IMR-90 (cell line): Measurements from ENCODE around the gene HS6ST3. TPM values are rescaled to one million over a fixed set of nuclear protein-coding genes. Genes with fewer than 3 reads are reported as not detected.

Experiments
- ATAC-seq: fragments of 200-7000 bp; cut with Tn5 transposase; 2 replicates; pipeline ENCODE4 v1.9.1; 2020; ENCODE audit warnings: low read depth, mild to moderate bottlenecking, moderate library complexity
- BruUV-seq: library from RNA; stranded (reverse); fragments of 400-500 nt; replicated peaks from 2 replicates; lab custom pipeline; 2021; lab: Mats Ljungman, UMichigan
- CTCF ChIA-PET: fragments of 300-600 bp; formaldehyde crosslinking; extraction: SDS; loops from one replicate; lab custom pipeline; 2021; ENCODE audit warnings: antibody characterized with exemption; lab: Yijun Ruan, JAX
- POLR2A ChIA-PET: fragments of 300-600 bp; sonication (Branson Sonifier 250); formaldehyde crosslinking; loops from one replicate; lab custom pipeline; 2022; ENCODE audit warnings: antibody characterized with exemption; ENCODE audit not compliant: unreplicated experiment; lab: Charles Lee
- DNase-seq: peaks from one replicate; pipeline ENCODE4 v3.0.0; 2013
- H2AFZ ChIP-seq: replicated peaks from 2 replicates; pipeline ENCODE3; 2013; ENCODE audit warnings: low read length, mild to moderate bottlenecking; ENCODE audit not compliant: poor library complexity
- H2AK5ac ChIP-seq: 2 replicates; pipeline ENCODE4 v1.6.1; 2013; ENCODE audit warnings: low read depth, low read length, inconsistent platforms
- H2AK9ac ChIP-seq: replicated peaks from 2 replicates; pipeline ENCODE3; 2013; ENCODE audit warnings: mild to moderate bottlenecking, low read depth, low read length, moderate library complexity; ENCODE audit not compliant: poor library complexity
- H2BK120ac ChIP-seq: 2 replicates; pipeline ENCODE4 v1.6.1; 2013; ENCODE audit warnings: low read depth, low read length, inconsistent platforms
- H2BK15ac ChIP-seq: 3 replicates; pipeline ENCODE4 v1.6.1; 2013; ENCODE audit warnings: low read depth, low read length, inconsistent platforms
- H2BK20ac ChIP-seq: 2 replicates; pipeline ENCODE4 v1.6.1; 2013; ENCODE audit warnings: low read depth, mild to moderate bottlenecking, inconsistent platforms, low read length, moderate library complexity
- H2BK5ac ChIP-seq: 2 replicates; pipeline ENCODE4 v1.6.1; 2013; ENCODE audit warnings: mild to moderate bottlenecking, low read depth, low read length, inconsistent platforms; ENCODE audit not compliant: poor library complexity, severe bottlenecking
- H3K14ac ChIP-seq: replicated peaks from 2 replicates; pipeline ENCODE4 v1.6.1; 2013; ENCODE audit warnings: low read depth, low read length, inconsistent platforms
- H3K18ac ChIP-seq: 2 replicates; pipeline ENCODE4 v1.6.1; 2013; ENCODE audit warnings: low read depth, low read length, control low read depth
- H3K23ac ChIP-seq: 2 replicates; pipeline ENCODE4 v1.6.1; 2013; ENCODE audit warnings: low read depth, low read length, inconsistent platforms
- H3K27ac ChIP-seq: 2 replicates; pipeline ENCODE4 v1.5.1; 2013; ENCODE audit warnings: mild to moderate bottlenecking, control low read depth, low read length; ENCODE audit not compliant: insufficient read depth
- H3K27me3 ChIP-seq: 2 replicates; pipeline ENCODE4 v1.6.1; 2013; ENCODE audit warnings: low read length; ENCODE audit not compliant: control insufficient read depth, insufficient read depth
- H3K36me3 ChIP-seq: 2 replicates; pipeline ENCODE4 v1.6.1; 2013; ENCODE audit warnings: low read length, mixed read lengths; ENCODE audit not compliant: control insufficient read depth, insufficient read depth
- H3K4ac ChIP-seq: 2 replicates; pipeline ENCODE4 v1.6.1; 2013; ENCODE audit warnings: low read depth, low read length, inconsistent platforms
- H3K4me1 ChIP-seq: 2 replicates; pipeline ENCODE4 v1.6.1; 2013; ENCODE audit warnings: low read length, mixed read lengths; ENCODE audit not compliant: control insufficient read depth, insufficient read depth
- H3K4me2 ChIP-seq: 2 replicates; pipeline ENCODE4 v1.6.1; 2013; ENCODE audit warnings: low read depth, mild to moderate bottlenecking, control low read depth, low read length, moderate library complexity
- H3K4me3 ChIP-seq: 2 replicates; pipeline ENCODE4 v1.5.1; 2013; ENCODE audit warnings: low read depth, mild to moderate bottlenecking, control low read depth, low read length, moderate library complexity; ENCODE audit not compliant: insufficient read depth
- H3K56ac ChIP-seq: 2 replicates; pipeline ENCODE4 v1.6.1; 2013; ENCODE audit warnings: low read length, inconsistent platforms; ENCODE audit not compliant: insufficient read depth; ENCODE audit errors: extremely low read depth
- H3K79me1 ChIP-seq, 2 experiments: 2 replicates each; pipeline ENCODE4 v1.6.1; 2013; ENCODE audit warnings: low read length in 2 of 2, inconsistent platforms in 1 of 2, low read depth in 1 of 2
- H3K9ac ChIP-seq: 2 replicates; pipeline ENCODE4 v1.6.1; 2013; ENCODE audit warnings: low read depth, low read length, control low read depth
- H3K9me1 ChIP-seq: 2 replicates; pipeline ENCODE4 v1.6.1; 2013; ENCODE audit warnings: low read length, inconsistent platforms; ENCODE audit not compliant: insufficient read depth
- H3K9me3 ChIP-seq: 2 replicates; pipeline ENCODE4 v1.6.1; 2013; ENCODE audit warnings: low read length; ENCODE audit not compliant: control insufficient read depth, insufficient read depth
- H4K20me1 ChIP-seq: 2 replicates; pipeline ENCODE4 v1.6.1; 2013; ENCODE audit warnings: low read length, inconsistent platforms; ENCODE audit not compliant: insufficient read depth
- H4K5ac ChIP-seq: 2 replicates; pipeline ENCODE4 v1.6.1; 2013; ENCODE audit warnings: mild to moderate bottlenecking, low read depth, low read length, control low read depth
- H4K8ac ChIP-seq, 2 experiments: 2 replicates each; pipeline ENCODE4 v1.6.1; 2013; ENCODE audit warnings: low read depth in 2 of 2, low read length in 2 of 2, control low read depth in 1 of 2, inconsistent platforms in 1 of 2
- H4K91ac ChIP-seq: 2 replicates; pipeline ENCODE4 v1.6.1; 2013; ENCODE audit warnings: low read depth, low read length, inconsistent platforms; ENCODE audit not compliant: insufficient read depth
- CHD1 ChIP-seq: IDR thresholded peaks from 2 replicates; pipeline ENCODE4 v1.6.1; 2012; ENCODE audit warnings: low read depth, low read length, improper control_type of control experiment
- MAFK ChIP-seq: IDR thresholded peaks from 2 replicates; pipeline ENCODE4 v1.6.1; 2012; ENCODE audit warnings: low read depth, low read length, improper control_type of control experiment
- RAD21 ChIP-seq: IDR thresholded peaks from 2 replicates; pipeline ENCODE4 v1.6.1; 2012; ENCODE audit warnings: low read length, improper control_type of control experiment
- WGBS, 2 experiments: methylation state at CpG; one replicate each; pipeline versions ENCODE4 v1.1.5 to v1.1.7; 2013; ENCODE audit warnings: missing lambda C conversion rate in 2 of 2; ENCODE audit not compliant: insufficient read length in 1 of 2; ENCODE audit errors: extremely low coverage in 2 of 2; 5-methylcytosine and 5-hydroxymethylcytosine counted together
- dilution Hi-C: fragments of 300-500 bp; cut with HindIII; formaldehyde crosslinking; loops from one replicate; pipeline ENCODE4 v1.14.3; 2018; ENCODE audit warnings: low sequenced_read_pairs; ENCODE audit not compliant: unreplicated experiment
- in situ Hi-C: fragments of 300-500 bp; cut with MboI; formaldehyde crosslinking; loops from 3 replicates; pipeline ENCODE4 v1.14.3; 2019; ENCODE audit warnings: low sequenced_read_pairs, inconsistent platforms, mixed read lengths
- intact Hi-C: fragments of 100-400 bp; cut with micrococcal nuclease; formaldehyde crosslinking; loops from 2 replicates; pipeline ENCODE4 v1.10.0; 2022
- polyA plus RNA-seq, 3 experiments: library from polyadenylated mRNA; depleted of rRNA; stranded (reverse); fragments of >200 nt; gene quantifications; 2 replicates each; pipeline ENCODE4 v1.2.3, GENCODE V29; 2012; ENCODE audit warnings: low replicate concordance in 1 of 3
- total RNA-seq: library from RNA; depleted of rRNA; stranded (reverse); fragments of >200 nt; gene quantifications from 2 replicates; pipeline ENCODE4 v1.2.3, GENCODE V29; 2012
- TF ChIP-seq, protein P1 (sequence below): fragments of 150-350 bp; IDR thresholded peaks from 2 replicates; pipeline ENCODE4 v1.6.1; 2016; ENCODE audit warnings: low read depth, mild to moderate bottlenecking, low read length, moderate library complexity, borderline replicate concordance

Gene HS6ST3
- total and polyA plus RNA-seq, 2 of the 4 experiments (the other 2 are of a cell fraction): not detected

DNA sequence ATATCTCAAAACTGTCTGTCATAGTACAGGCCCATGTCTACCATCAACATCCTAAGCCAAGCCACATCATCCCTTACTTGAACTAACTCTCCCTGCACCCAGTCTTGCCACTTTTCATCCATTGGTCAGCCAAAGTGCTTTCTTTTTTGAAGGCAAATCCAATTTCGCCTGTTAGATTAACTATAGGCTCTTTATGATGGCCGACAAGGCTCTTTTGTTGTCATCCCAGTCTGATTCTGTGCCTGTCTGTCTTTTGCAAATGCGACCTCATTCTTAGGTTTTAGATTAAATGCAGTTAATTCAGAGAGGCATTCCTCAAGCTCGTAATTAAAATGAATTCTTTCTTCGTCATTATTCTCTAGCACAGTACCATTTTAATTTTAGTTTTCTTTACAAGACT is 148.3 kb downstream of the HS6ST3 start:
- no peak for ATAC-seq
- H3K79me1 ChIP-seq: no peaks in the 10 kb centered on the region
- H3K9ac ChIP-seq: no peak overlapping the region
- TF ChIP-seq RAD21 (no peak), MAFK (no peak), CHD1 (no peak)
- TF ChIP-seq, protein P1, sequence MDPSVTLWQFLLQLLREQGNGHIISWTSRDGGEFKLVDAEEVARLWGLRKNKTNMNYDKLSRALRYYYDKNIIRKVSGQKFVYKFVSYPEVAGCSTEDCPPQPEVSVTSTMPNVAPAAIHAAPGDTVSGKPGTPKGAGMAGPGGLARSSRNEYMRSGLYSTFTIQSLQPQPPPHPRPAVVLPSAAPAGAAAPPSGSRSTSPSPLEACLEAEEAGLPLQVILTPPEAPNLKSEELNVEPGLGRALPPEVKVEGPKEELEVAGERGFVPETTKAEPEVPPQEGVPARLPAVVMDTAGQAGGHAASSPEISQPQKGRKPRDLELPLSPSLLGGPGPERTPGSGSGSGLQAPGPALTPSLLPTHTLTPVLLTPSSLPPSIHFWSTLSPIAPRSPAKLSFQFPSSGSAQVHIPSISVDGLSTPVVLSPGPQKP: no peak
- no peak overlapping the region for H3K18ac ChIP-seq
- H3K14ac ChIP-seq: no peak overlapping the region
- CTCF ChIA-PET: no interaction called here
- no peaks in the 10 kb centered on the region for H3K36me3 ChIP-seq
- H2BK5ac ChIP-seq: no peak overlapping the region
- no peak overlapping the region for H4K5ac ChIP-seq
- in situ Hi-C loops: no loop called here
- H3K4ac ChIP-seq: no peak overlapping the region
- intact Hi-C loops: no loop called here
- 40% methylated on average over 2 of the region's 5 CpGs; no CpG with 5 or more reads in 1 of the 2 experiments for WGBS, 2 experiments
- H3K9me1 ChIP-seq: no peaks in the 10 kb centered on the region
- H4K91ac ChIP-seq: no peak overlapping the region
- POLR2A ChIA-PET: no interaction called here
- no peak overlapping the region for H2BK20ac ChIP-seq
- no peak overlapping the region for H3K23ac ChIP-seq
- no peaks in the 10 kb centered on the region for H4K20me1 ChIP-seq
- no peak overlapping the region for H3K4me2 ChIP-seq
- no peak overlapping the region for H3K4me3 ChIP-seq
- BruUV-seq: no TSS peak
- H2BK15ac ChIP-seq: no peak overlapping the region
- H4K8ac ChIP-seq: no peak overlapping the region
- H2AK9ac ChIP-seq: no peak overlapping the region
- H3K9me3 ChIP-seq: no peaks in the 10 kb centered on the region; the same call in 1 of the 2 replicates
- H3K27me3 ChIP-seq: no peaks in the 10 kb centered on the region
- no peaks in the 10 kb centered on the region for H3K4me1 ChIP-seq
- H2AFZ ChIP-seq: no peak overlapping the region
- no peak overlapping the region for H2AK5ac ChIP-seq
- no peak overlapping the region for H3K27ac ChIP-seq
- no peak for DNase-seq
- dilution Hi-C loops: no loop called here
- no peak overlapping the region for H2BK120ac ChIP-seq
- no peak overlapping the region for H3K56ac ChIP-seq
